Measurements from ENCODE around the gene SGCD.

SGCD gene

GRCh38 chr5:156686796-156687195 is 359.8 kb downstream of the SGCD start:
- no peak for TF ChIP-seq ZFX (IDR thresholded peaks at IDR 0.05)
- no peak for TF ChIP-seq CTCF (conservative IDR thresholded peaks at IDR 0.05)

GRCh38 chr5:156687514-156687913 is 360.6 kb downstream of the SGCD start:
- H3K27ac ChIP-seq: no peak overlapping the region
- TF ChIP-seq CTCF (conservative IDR thresholded peaks at IDR 0.05) (no peak), ZFX (IDR thresholded peaks at IDR 0.05) (no peak)

More at GRCh38 chr5:156686796-156687195, 359.8 kb downstream of the SGCD start:
- H3K27ac ChIP-seq: no peak overlapping the region

- TF ChIP-seq ZFX (IDR thresholded peaks at IDR 0.05) (no peak), CTCF (conservative IDR thresholded peaks at IDR 0.05) (no peak)
- H3K27ac ChIP-seq: no peak overlapping the region
These were observed 364.6 kb downstream of the SGCD start for GRCh38 chr5:156691572-156691971.

- TF ChIP-seq CTCF (conservative IDR thresholded peaks at IDR 0.05) (no peak), ZFX (IDR thresholded peaks at IDR 0.05) (no peak)
- H3K27ac ChIP-seq: no peak overlapping the region
These were observed 366.1 kb downstream of the SGCD start for GRCh38 chr5:156693113-156693512.

- TF ChIP-seq CTCF (conservative IDR thresholded peaks at IDR 0.05) (no peak), ZFX (IDR thresholded peaks at IDR 0.05) (no peak)
- no peak overlapping the region for H3K27ac ChIP-seq
These were observed 367.6 kb downstream of the SGCD start for GRCh38 chr5:156694598-156694997.

GRCh38 chr5:156695774-156696173 is 368.8 kb downstream of the SGCD start:
- TF ChIP-seq CTCF (conservative IDR thresholded peaks at IDR 0.05) (no peak), ZFX (IDR thresholded peaks at IDR 0.05) (no peak)
- no peak overlapping the region for H3K27ac ChIP-seq

GRCh38 chr5:156698323-156698722 is 371.4 kb downstream of the SGCD start:
- TF ChIP-seq CTCF (conservative IDR thresholded peaks at IDR 0.05): no peak
- no peak for TF ChIP-seq ZFX (IDR thresholded peaks at IDR 0.05)
- H3K27ac ChIP-seq: no peak overlapping the region

Measured in C4-2B (cell line).